CD4-positive, alpha-beta memory T cell (primary cell): ENCODE data around the gene FAM168A. TPM values are rescaled to one million over a fixed set of nuclear protein-coding genes. Genes with fewer than 3 reads are reported as not detected.

Experiments used
- CTCF ChIA-PET: fragments of 350-600 bp; sonication (Branson Sonifier 250); formaldehyde crosslinking; loops from one replicate; lab custom pipeline; 2021; ENCODE audit warnings: inconsistent platforms; ENCODE audit not compliant: partially characterized antibody; lab: Charles Lee
- POLR2A ChIA-PET: fragments of 350-600 bp; sonication (Branson Sonifier 250); formaldehyde crosslinking; loops from one replicate; lab custom pipeline; 2021; ENCODE audit not compliant: partially characterized antibody; lab: Charles Lee
- DNase-seq, 5 donors: peaks; one replicate each; pipeline versions ENCODE4 v3.0.0 to v3.0.0-alpha.2; 2020 to 2022; ENCODE audit warnings: mixed read lengths in 1 of 5
- H3K27ac ChIP-seq: one replicate; pipeline ENCODE4 v1.7.0; 2013; ENCODE audit warnings: low read depth, low read length
- H3K27me3 ChIP-seq: 2 replicates; pipeline ENCODE4 v1.7.0; 2013; ENCODE audit warnings: mild to moderate bottlenecking, low read length, moderate library complexity; ENCODE audit not compliant: insufficient read depth
- H3K36me3 ChIP-seq: 2 replicates; pipeline ENCODE4 v1.7.0; 2013; ENCODE audit warnings: mild to moderate bottlenecking, low read length, moderate library complexity; ENCODE audit not compliant: insufficient read depth
- H3K4me1 ChIP-seq: 2 replicates; pipeline ENCODE4 v1.7.0; 2013; ENCODE audit warnings: mild to moderate bottlenecking, low read length, moderate library complexity; ENCODE audit not compliant: insufficient read depth
- H3K4me3 ChIP-seq, 2 donors: one replicate each; pipeline ENCODE4 v1.7.0; 2013; ENCODE audit warnings: low read length in 2 of 2, mild to moderate bottlenecking in 1 of 2
- H3K9me3 ChIP-seq, 2 donors: one replicate each; pipeline ENCODE4 v1.7.0; 2013; ENCODE audit warnings: low read length in 2 of 2, control low read depth in 1 of 2; ENCODE audit not compliant: control insufficient read depth in 1 of 2
- H3K27ac Mint-ChIP-seq, 7 donors: one replicate each; pipeline ENCODE4 v1.8.0; 2020 to 2021; ENCODE audit warnings: mixed read lengths in 7 of 7, mild to moderate bottlenecking in 6 of 7, inconsistent platforms in 3 of 7, moderate library complexity in 3 of 7
- H3K27me3 Mint-ChIP-seq, 2 donors: one replicate each; pipeline ENCODE4 v1.8.0; 2020 to 2021; ENCODE audit warnings: mixed read lengths in 2 of 2
- H3K36me3 Mint-ChIP-seq, 2 donors: one replicate each; pipeline ENCODE4 v1.8.0; 2020 to 2021; ENCODE audit warnings: mixed read lengths in 2 of 2, inconsistent platforms in 1 of 2, mild to moderate bottlenecking in 1 of 2
- H3K4me1 Mint-ChIP-seq, 4 donors: one replicate each; pipeline ENCODE4 v1.8.0; 2020 to 2021; ENCODE audit warnings: mixed read lengths in 4 of 4, mild to moderate bottlenecking in 1 of 4
- H3K4me3 Mint-ChIP-seq, 8 donors: one replicate each; pipeline ENCODE4 v1.8.0; 2020 to 2021; ENCODE audit warnings: mixed read lengths in 8 of 8, mild to moderate bottlenecking in 7 of 8, moderate library complexity in 6 of 8, inconsistent platforms in 3 of 8
- H3K9me3 Mint-ChIP-seq, 8 donors: one replicate each; pipeline ENCODE4 v1.8.0; 2020 to 2021; ENCODE audit warnings: mixed read lengths in 8 of 8, mild to moderate bottlenecking in 5 of 8, inconsistent platforms in 3 of 8, moderate library complexity in 1 of 8
- intact Hi-C: fragments of 100-400 bp; cut with micrococcal nuclease; formaldehyde crosslinking; loops from one replicate; pipeline ENCODE4 v1.15.1; 2023
- polyA plus RNA-seq, 2 donors: library from polyadenylated mRNA; unstranded; fragments of 300-500 nt; fragmentation: Illumina TruSeq; gene quantifications; one replicate each; pipeline ENCODE4 v1.2.3, GENCODE V29; 2021
- total RNA-seq, 2 experiments: library from RNA; stranded (reverse); gene quantifications; one replicate each; pipeline ENCODE4 v1.2.3, GENCODE V29; 2021

Gene FAM168A
- total and polyA plus RNA-seq, 4 experiments from 2014 or later, result 0.61 to 22.7 (median 12.7) TPM

GRCh38 chr11:73359341-73359740 is 238.6 kb downstream of the FAM168A start:
- H3K36me3 ChIP-seq, result no peaks in the 10 kb centered on the region
- H3K4me3 Mint-ChIP-seq, result no peak overlapping the region
- H3K27me3 Mint-ChIP-seq, result no peaks in the 10 kb centered on the region
- peaks cover 0 to 4% (median 2%) of the 10 kb centered on the region in 4 donors for H3K4me1 Mint-ChIP-seq
- ChIA-PET CTCF (interaction anchor here (0.8 to 10.5 kb wide), 8 partner anchors 8 to 266 kb away, joined by 3 to 125 read pairs (median 3); partner anchors contain the start of gene ARHGEF17), POLR2A (no interaction called here)
- H3K27ac Mint-ChIP-seq, result no peak overlapping the region
- no peaks in the 10 kb centered on the region for H3K36me3 Mint-ChIP-seq
- no peaks in the 10 kb centered on the region for H3K27me3 ChIP-seq
- no peak overlapping the region for H3K4me3 ChIP-seq
- intact Hi-C loops, result no loop called here
- H3K9me3 Mint-ChIP-seq, result no peaks in the 10 kb centered on the region
- no peaks in the 10 kb centered on the region for H3K9me3 ChIP-seq
- H3K4me1 ChIP-seq, result no peaks in the 10 kb centered on the region
- no peak for DNase-seq
- no peak overlapping the region for H3K27ac ChIP-seq

GRCh38 chr11:73358071-73358470 is 239.8 kb downstream of the FAM168A start:
- no peaks in the 10 kb centered on the region for H3K9me3 ChIP-seq
- peaks cover 0 to 4% (median under 1%) of the 10 kb centered on the region in 4 donors for H3K4me1 Mint-ChIP-seq
- ChIA-PET POLR2A (no interaction called here), CTCF (interaction anchor here (0.8 to 1.5 kb wide), 3 partner anchors 9 to 36 kb away, joined by 3 to 4 read pairs (median 4); no protein-coding TSS in a partner anchor)
- H3K4me3 Mint-ChIP-seq, result no peak overlapping the region
- no peak overlapping the region for H3K27ac ChIP-seq
- no peaks in the 10 kb centered on the region for H3K9me3 Mint-ChIP-seq
- intact Hi-C loops, result no loop called here
- H3K27me3 Mint-ChIP-seq, result no peaks in the 10 kb centered on the region
- no peak overlapping the region for H3K4me3 ChIP-seq
- no peaks in the 10 kb centered on the region for H3K27me3 ChIP-seq
- no peaks in the 10 kb centered on the region for H3K36me3 Mint-ChIP-seq
- H3K27ac Mint-ChIP-seq, result peak overlapping the region in 1 of 7 donors; percentile 28
- no peaks in the 10 kb centered on the region for H3K4me1 ChIP-seq
- no peaks in the 10 kb centered on the region for H3K36me3 ChIP-seq
- DNase-seq, result no peak

GRCh38 chr11:73356979-73357860 is 240.7 kb downstream of the FAM168A start:
- intact Hi-C loops, result no loop called here
- peaks cover 0 to 4% (median under 1%) of the 10 kb centered on the region in 4 donors for H3K4me1 Mint-ChIP-seq
- H3K27ac Mint-ChIP-seq, result peak overlapping the region in 1 of 7 donors; percentile 24
- Histone ChIP-seq H3K4me3 (no peak overlapping the region), H3K4me1 (no peaks in the 10 kb centered on the region), H3K9me3 (no peaks in the 10 kb centered on the region), H3K36me3 (no peaks in the 10 kb centered on the region), H3K27me3 (no peaks in the 10 kb centered on the region), H3K27ac (no peak overlapping the region)
- no peaks in the 10 kb centered on the region for H3K27me3 Mint-ChIP-seq
- H3K9me3 Mint-ChIP-seq, result no peaks in the 10 kb centered on the region
- ChIA-PET POLR2A (no interaction called here), CTCF (interaction anchor here (0.8 to 1.5 kb wide), 3 partner anchors 10 to 37 kb away, joined by 3 to 4 read pairs (median 4); no protein-coding TSS in a partner anchor)
- no peak overlapping the region for H3K4me3 Mint-ChIP-seq
- DNase-seq, result no peak
- H3K36me3 Mint-ChIP-seq, result no peaks in the 10 kb centered on the region

DNA sequence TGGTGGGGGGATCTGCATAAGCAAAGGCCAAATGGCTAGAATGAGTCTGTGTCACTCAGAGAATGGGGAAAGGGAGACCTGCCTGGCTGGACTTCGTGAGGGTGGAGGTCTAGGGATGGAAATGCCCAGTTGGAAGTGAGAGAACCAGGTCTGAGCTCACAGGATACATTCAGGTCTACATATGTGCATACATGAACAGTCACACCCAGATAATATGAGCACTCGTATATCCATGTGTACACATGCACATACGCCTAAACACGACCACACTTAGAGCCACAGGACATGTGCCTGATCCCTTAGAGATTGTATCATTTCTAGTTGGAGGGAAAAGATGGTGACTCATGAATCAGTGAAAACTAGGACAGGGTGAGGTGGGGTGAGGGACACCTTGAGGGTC is 242.8 kb downstream of the FAM168A start:
- ChIA-PET POLR2A (no interaction called here), CTCF (interaction anchor here (1.3 to 6.9 kb wide), 4 partner anchors 9 to 307 kb away, joined by 3 to 125 read pairs (median 6); no protein-coding TSS in a partner anchor)
- H3K27me3 ChIP-seq, result no peaks in the 10 kb centered on the region
- intact Hi-C loops, result no loop called here
- Mint-ChIP-seq H3K4me3 (no peak overlapping the region), H3K27ac (peak overlapping the region in 2 of 7 donors; percentile 25 to 42), H3K36me3 (no peaks in the 10 kb centered on the region), H3K27me3 (no peaks in the 10 kb centered on the region), H3K4me1 (peaks cover 0 to 6% (median 2%) of the 10 kb centered on the region in 4 donors), H3K9me3 (peaks cover 0 to 2% (median 0%) of the 10 kb centered on the region in 8 donors)
- H3K36me3 ChIP-seq, result no peaks in the 10 kb centered on the region
- H3K9me3 ChIP-seq, result no peaks in the 10 kb centered on the region
- no peak for DNase-seq
- H3K4me3 ChIP-seq, result no peak overlapping the region
- H3K27ac ChIP-seq, result no peak overlapping the region
- H3K4me1 ChIP-seq, result no peaks in the 10 kb centered on the region

DNA sequence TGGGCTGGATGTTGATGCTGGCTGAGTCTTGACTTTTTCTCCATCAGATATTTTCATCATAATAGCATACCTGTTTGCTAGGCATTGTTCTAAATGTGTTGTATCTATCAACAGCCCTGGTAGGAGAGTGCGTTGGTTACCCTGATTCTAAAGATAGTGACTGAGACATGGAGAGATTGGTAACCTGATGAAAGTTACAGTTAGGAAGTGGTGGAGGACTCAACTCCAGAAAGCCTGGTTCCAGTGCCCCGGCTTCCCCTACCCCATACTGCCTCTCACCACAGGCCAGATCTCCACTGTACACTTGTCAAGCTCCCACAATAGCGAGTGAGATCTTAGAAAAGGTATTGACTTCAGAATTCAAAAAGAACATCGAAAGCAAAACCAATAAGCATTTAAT is 244.5 kb downstream of the FAM168A start:
- POLR2A ChIA-PET, result no interaction called here
- CTCF ChIA-PET, result interaction anchor here (0.6 to 7.1 kb wide), 4 partner anchors 10 to 104 kb away, joined by 3 to 319 read pairs (median 76); partner anchors contain the start of gene ARHGEF17
- Mint-ChIP-seq H3K36me3 (no peaks in the 10 kb centered on the region), H3K4me1 (peaks cover 0 to 6% (median 2%) of the 10 kb centered on the region in 4 donors), H3K27me3 (no peaks in the 10 kb centered on the region), H3K9me3 (peaks cover 0 to 2% (median 0%) of the 10 kb centered on the region in 8 donors), H3K27ac (peak overlapping the region in 4 of 7 donors; percentile 19 to 74 (median 30)), H3K4me3 (no peak overlapping the region)
- H3K9me3 ChIP-seq, result no peaks in the 10 kb centered on the region
- intact Hi-C loops, result no loop called here
- no peaks in the 10 kb centered on the region for H3K27me3 ChIP-seq
- H3K4me1 ChIP-seq, result no peaks in the 10 kb centered on the region
- no peak for DNase-seq
- H3K36me3 ChIP-seq, result no peaks in the 10 kb centered on the region
- no peak overlapping the region for H3K27ac ChIP-seq
- H3K4me3 ChIP-seq, result no peak overlapping the region

DNA sequence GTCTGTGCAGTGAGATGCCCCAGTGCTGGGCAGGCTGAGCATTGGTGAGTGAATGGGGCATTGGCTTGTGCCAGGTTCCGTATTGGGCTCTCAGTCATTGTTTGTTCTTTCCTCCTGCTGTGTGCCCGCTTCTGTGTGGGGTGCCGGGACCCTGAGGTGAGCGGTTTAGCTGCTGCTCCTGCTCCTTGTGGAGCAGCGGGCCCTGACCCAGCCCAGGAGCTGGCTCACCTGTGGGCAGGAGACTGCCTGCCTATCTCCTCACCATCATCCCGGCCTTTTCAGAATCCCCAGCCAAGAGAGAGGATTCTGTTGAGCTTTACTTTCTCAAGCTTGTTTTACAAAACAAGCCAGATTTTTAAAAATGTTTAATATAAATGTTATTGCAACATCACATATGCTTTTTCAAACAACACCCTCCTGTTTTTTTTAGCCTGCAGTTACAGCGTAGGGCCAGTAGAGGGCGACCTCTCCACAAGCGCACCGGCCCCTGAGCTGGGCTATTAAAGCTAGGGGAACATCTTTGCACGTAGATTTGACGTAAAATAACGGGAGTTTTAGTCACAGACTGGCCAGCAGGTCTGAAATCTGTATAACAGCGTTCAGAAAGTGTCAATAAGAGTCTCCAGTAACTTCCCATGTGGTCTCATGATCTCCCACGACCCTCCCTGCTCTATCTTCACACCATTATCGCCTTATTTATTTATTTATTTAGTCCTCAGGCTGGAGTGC is 246.8 kb downstream of the FAM168A start:
- H3K4me3 Mint-ChIP-seq, result no peak overlapping the region
- H3K27ac ChIP-seq, result no peak overlapping the region
- peaks cover 0 to 6% (median 2%) of the 10 kb centered on the region in 4 donors for H3K4me1 Mint-ChIP-seq
- H3K4me3 ChIP-seq, result no peak overlapping the region
- H3K9me3 ChIP-seq, result no peaks in the 10 kb centered on the region
- POLR2A ChIA-PET, result interaction anchor here (0.5 to 3.2 kb wide), 5 partner anchors 15 to 275 kb away, joined by 3 to 29 read pairs (median 4); partner anchors contain the start of gene RELT
- peak; percentile 72 to 77 (median 75) for DNase-seq
- H3K36me3 ChIP-seq, result no peaks in the 10 kb centered on the region
- peaks cover 0 to 2% (median 0%) of the 10 kb centered on the region in 8 donors for H3K9me3 Mint-ChIP-seq
- no peaks in the 10 kb centered on the region for H3K27me3 ChIP-seq
- intact Hi-C loops, result loop anchor here (1.0 kb wide), 3 partner anchors 25 to 310 kb away; partner anchors contain the start of gene RELT
- no peaks in the 10 kb centered on the region for H3K36me3 Mint-ChIP-seq
- H3K27me3 Mint-ChIP-seq, result peaks cover 0 to 5% of the 10 kb centered on the region in 2 donors
- H3K27ac Mint-ChIP-seq, result peak overlapping the region; percentile 44 to 87 (median 73)
- H3K4me1 ChIP-seq, result no peaks in the 10 kb centered on the region
- CTCF ChIA-PET, result interaction anchor here (0.6 to 7.1 kb wide), 37 partner anchors 10 to 358 kb away, joined by 3 to 319 read pairs (median 5); partner anchors contain the start of genes ARHGEF17, PLEKHB1 and RELT
